ENCODE results near the gene RAVER2. TPM values are rescaled to one million over a fixed set of nuclear protein-coding genes. Genes with fewer than 3 reads are reported as not detected.

Gene RAVER2
- total RNA-seq, 2 experiments from 2014 or later, result 0.08 TPM; not detected in 1

DNA sequence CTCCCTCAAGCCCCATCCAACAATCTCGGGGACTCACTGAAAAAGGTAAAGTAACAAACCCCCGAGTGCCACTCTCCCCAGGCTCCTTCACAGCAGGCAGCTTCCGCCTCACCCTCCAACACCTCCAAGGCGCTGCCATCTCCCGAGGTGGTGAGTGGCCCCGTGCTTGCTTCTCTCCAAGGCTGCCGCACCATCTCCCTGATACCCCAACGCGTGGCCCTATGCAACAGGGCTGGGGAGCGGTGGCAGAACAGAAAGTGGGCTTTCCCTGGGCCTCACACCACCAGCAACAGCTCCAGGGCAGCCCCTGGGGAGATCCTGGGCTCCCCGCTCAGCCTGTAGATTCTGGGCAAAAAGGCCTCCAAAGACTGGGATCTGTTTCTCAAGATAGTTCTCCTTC is 105.1 kb downstream of the RAVER2 start:
- H3K4me2 ChIP-seq (ENCODE audit: low read length), result no peak overlapping the region
- H2AFZ ChIP-seq (ENCODE audit: low read length), result no peak overlapping the region
- POLR2A ChIA-PET, result interaction anchor here (1.2 kb wide), 1 partner anchor 24 kb away, joined by 3 read pairs; no protein-coding TSS in a partner anchor
- no peak for TF ChIP-seq CTCF (conservative IDR thresholded peaks at IDR 0.05; ENCODE audit: low read length)
- TF ChIP-seq EZH2phosphoT487 (IDR thresholded peaks at IDR 0.05; ENCODE audit: borderline replicate concordance, low read depth, low read length), result no peak
- H3K4me1 ChIP-seq (ENCODE audit: insufficient read depth, low read length, poor library complexity, severe bottlenecking), result no peaks in the 10 kb centered on the region
- no peak overlapping the region for H3K27ac ChIP-seq (ENCODE audit: low read depth, low read length, poor library complexity, severe bottlenecking)
- BruUV-seq (replicated peaks), result no TSS peak
- no peak for DNase-seq (ENCODE audit: low spot score)
- H3K4me3 ChIP-seq (ENCODE audit: low read depth, low read length, poor library complexity, severe bottlenecking), result no peak overlapping the region
- CTCF ChIA-PET (ENCODE audit: unreplicated experiment), result no interaction called here
- no peaks in the 10 kb centered on the region for H4K20me1 ChIP-seq (ENCODE audit: insufficient read depth, low read length)
- peaks cover 84% of the 10 kb centered on the region for H3K36me3 ChIP-seq (ENCODE audit: insufficient read depth, low read length)
- no peaks in the 10 kb centered on the region for H3K9me3 ChIP-seq (ENCODE audit: low read length)
- intact Hi-C loops (cut with micrococcal nuclease; ENCODE audit: unreplicated experiment), result no loop called here
- H3K9me2 ChIP-seq (ENCODE audit: insufficient read depth, low read length), result no peaks in the 10 kb centered on the region
- H3K79me2 ChIP-seq (ENCODE audit: insufficient read depth, low read depth, low read length), result no peaks in the 10 kb centered on the region

DNA sequence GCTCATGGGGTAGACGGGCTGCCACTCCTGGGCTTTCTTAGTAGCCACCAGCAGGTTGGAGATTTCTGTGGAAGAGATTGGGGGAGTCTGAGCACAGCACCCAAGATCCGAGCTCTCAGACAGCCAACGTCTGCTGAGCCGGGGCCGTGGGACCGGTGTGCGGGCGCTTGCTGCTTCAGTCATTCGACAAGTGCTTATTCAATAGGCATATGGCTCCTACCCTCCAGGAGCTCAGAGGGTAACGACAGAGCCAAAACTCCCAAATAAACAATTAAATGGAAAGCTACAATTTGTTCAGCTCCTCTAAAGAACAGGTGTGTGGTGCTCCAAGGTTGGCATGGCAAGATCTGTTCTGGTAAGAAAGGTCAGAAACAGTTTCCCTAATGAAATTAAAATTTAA is 106.0 kb downstream of the RAVER2 start:
- H3K79me2 ChIP-seq (ENCODE audit: insufficient read depth, low read depth, low read length), result no peaks in the 10 kb centered on the region
- H3K4me3 ChIP-seq (ENCODE audit: low read depth, low read length, poor library complexity, severe bottlenecking), result no peak overlapping the region
- ChIA-PET CTCF (ENCODE audit: unreplicated experiment) (interaction anchor here (0.6 kb wide), 1 partner anchor 491 kb away, joined by 8 read pairs; no protein-coding TSS in a partner anchor), POLR2A (interaction anchor here (1.5 kb wide), 1 partner anchor 111 kb away, joined by 3 read pairs; no protein-coding TSS in a partner anchor)
- H3K4me2 ChIP-seq (ENCODE audit: low read length), result no peak overlapping the region
- H3K9me3 ChIP-seq (ENCODE audit: low read length), result no peaks in the 10 kb centered on the region
- BruUV-seq (replicated peaks), result no TSS peak
- no peak for DNase-seq (ENCODE audit: low spot score)
- no peaks in the 10 kb centered on the region for H3K4me1 ChIP-seq (ENCODE audit: insufficient read depth, low read length, poor library complexity, severe bottlenecking)
- no peaks in the 10 kb centered on the region for H3K9me2 ChIP-seq (ENCODE audit: insufficient read depth, low read length)
- no peak overlapping the region for H2AFZ ChIP-seq (ENCODE audit: low read length)
- TF ChIP-seq EZH2phosphoT487 (IDR thresholded peaks at IDR 0.05; ENCODE audit: borderline replicate concordance, low read depth, low read length) (no peak), CTCF (conservative IDR thresholded peaks at IDR 0.05; ENCODE audit: low read length) (no peak)
- intact Hi-C loops (cut with micrococcal nuclease; ENCODE audit: unreplicated experiment), result no loop called here
- H3K36me3 ChIP-seq (ENCODE audit: insufficient read depth, low read length), result peaks cover 84% of the 10 kb centered on the region
- H3K27ac ChIP-seq (ENCODE audit: low read depth, low read length, poor library complexity, severe bottlenecking), result no peak overlapping the region
- H4K20me1 ChIP-seq (ENCODE audit: insufficient read depth, low read length), result no peaks in the 10 kb centered on the region

GRCh38 chr1:64851664-64852063 is 106.8 kb downstream of the RAVER2 start:
- CTCF ChIA-PET (ENCODE audit: unreplicated experiment), result no interaction called here
- intact Hi-C loops (cut with micrococcal nuclease; ENCODE audit: unreplicated experiment), result no loop called here
- Histone ChIP-seq H3K36me3 (ENCODE audit: insufficient read depth, low read length) (peaks cover 84% of the 10 kb centered on the region), H3K9me2 (ENCODE audit: insufficient read depth, low read length) (no peaks in the 10 kb centered on the region), H4K20me1 (ENCODE audit: insufficient read depth, low read length) (no peaks in the 10 kb centered on the region), H2AFZ (ENCODE audit: low read length) (no peak overlapping the region), H3K9me3 (ENCODE audit: low read length) (no peaks in the 10 kb centered on the region), H3K4me1 (ENCODE audit: insufficient read depth, low read length, poor library complexity, severe bottlenecking) (no peaks in the 10 kb centered on the region), H3K4me3 (ENCODE audit: low read depth, low read length, poor library complexity, severe bottlenecking) (no peak overlapping the region), H3K79me2 (ENCODE audit: insufficient read depth, low read depth, low read length) (no peaks in the 10 kb centered on the region), H3K4me2 (ENCODE audit: low read length) (no peak overlapping the region), H3K27ac (ENCODE audit: low read depth, low read length, poor library complexity, severe bottlenecking) (no peak overlapping the region)
- TF ChIP-seq CTCF (conservative IDR thresholded peaks at IDR 0.05; ENCODE audit: low read length), result no peak
- TF ChIP-seq EZH2phosphoT487 (IDR thresholded peaks at IDR 0.05; ENCODE audit: borderline replicate concordance, low read depth, low read length), result no peak
- no peak for DNase-seq (ENCODE audit: low spot score)
- POLR2A ChIA-PET, result interaction anchor here (1.5 kb wide), 1 partner anchor 110 kb away, joined by 3 read pairs; no protein-coding TSS in a partner anchor
- BruUV-seq (replicated peaks), result no TSS peak
